ENCODE results near the gene ZBTB20. TPM values are rescaled to one million over a fixed set of nuclear protein-coding genes. Genes with fewer than 3 reads are reported as not detected.

Gene ZBTB20
- total and polyA plus RNA-seq, 2 of the 4 experiments (the other 2 are of a cell fraction) = 0.75 to 14.7 TPM

GRCh38 chr3:114336857-114337256, 810.2 kb downstream of the ZBTB20 start:
- POLR2A ChIA-PET (ENCODE audit: unreplicated experiment) = interaction anchor here (0.6 kb wide), 1 partner anchor 1804 kb away, joined by 3 read pairs; no protein-coding TSS in a partner anchor
- H3K14ac ChIP-seq (replicated peaks; ENCODE audit: low read depth, low read length) = no peak overlapping the region
- no peak overlapping the region for H4K5ac ChIP-seq (ENCODE audit: low read depth, low read length)
- H3K36me3 ChIP-seq (ENCODE audit: control insufficient read depth, insufficient read depth, low read length) = peaks cover 15% of the 10 kb centered on the region
- CTCF ChIA-PET = interaction anchor here (0.6 to 1.5 kb wide), 2 partner anchors 12 to 479 kb away, joined by 4 to 5 read pairs; no protein-coding TSS in a partner anchor
- no peak overlapping the region for H3K18ac ChIP-seq (ENCODE audit: low read depth, low read length)
- no TSS peak for BruUV-seq (replicated peaks)
- H2BK20ac ChIP-seq (ENCODE audit: low read depth, low read length) = no peak overlapping the region
- no peaks in the 10 kb centered on the region; a peak in 1 of 4 replicates for H3K79me1 ChIP-seq (ENCODE audit: low read depth in 1 of 2, low read length in 2 of 2)
- WGBS, 2 experiments (ENCODE audit: extremely low coverage in 2 of 2, insufficient read length in 1 of 2) = no CpG with 5 or more reads among the region's 3 CpGs
- H3K4me3 ChIP-seq (ENCODE audit: insufficient read depth, low read depth, low read length) = no peak overlapping the region
- dilution Hi-C loops (cut with HindIII; ENCODE audit: low sequenced_read_pairs, unreplicated experiment) = no loop called here
- no peak overlapping the region for H3K56ac ChIP-seq (ENCODE audit: extremely low read depth, insufficient read depth, low read length)
- DNase-seq = no peak
- no peak for TF ChIP-seq ELK1 (IDR thresholded peaks at IDR 0.05; ENCODE audit: borderline replicate concordance, low read depth, low read length)
- TF ChIP-seq CEBPB (IDR thresholded peaks at IDR 0.05; ENCODE audit: low read depth, low read length) = peak; percentile 73
- no peak for TF ChIP-seq BHLHE40 (IDR thresholded peaks at IDR 0.05; ENCODE audit: low read depth, low read length)
- TF ChIP-seq RFX5 (IDR thresholded peaks at IDR 0.05; ENCODE audit: low read depth, low read length) = no peak
- H4K20me1 ChIP-seq (ENCODE audit: insufficient read depth, low read length) = no peaks in the 10 kb centered on the region
- no peaks in the 10 kb centered on the region for H3K9me3 ChIP-seq (ENCODE audit: control insufficient read depth, insufficient read depth, low read length)
- no peaks in the 10 kb centered on the region for H3K9me1 ChIP-seq (ENCODE audit: insufficient read depth, low read length)
- H2BK15ac ChIP-seq (ENCODE audit: low read depth, low read length) = no peak overlapping the region
- no peak overlapping the region for H2AFZ ChIP-seq (replicated peaks; ENCODE audit: low read length, poor library complexity)
- H3K4me1 ChIP-seq (ENCODE audit: control insufficient read depth, insufficient read depth, low read length) = no peaks in the 10 kb centered on the region
- no peak overlapping the region for H4K91ac ChIP-seq (ENCODE audit: insufficient read depth, low read depth, low read length)
- H3K27me3 ChIP-seq (ENCODE audit: control insufficient read depth, insufficient read depth, low read length) = no peaks in the 10 kb centered on the region
- no peak overlapping the region for H2AK9ac ChIP-seq (replicated peaks; ENCODE audit: low read depth, low read length, poor library complexity)
- no peak overlapping the region for H4K8ac ChIP-seq (ENCODE audit: low read depth in 2 of 2, low read length in 2 of 2)
- intact Hi-C loops (cut with micrococcal nuclease) = loop anchor here (10.0 kb wide), 2 partner anchors 182 to 492 kb away; no protein-coding TSS in a partner anchor
- ATAC-seq (ENCODE audit: low read depth) = no peak
- no peak overlapping the region for H3K23ac ChIP-seq (ENCODE audit: low read depth, low read length)
- no peak overlapping the region for H3K4ac ChIP-seq (ENCODE audit: low read depth, low read length)
- H2BK5ac ChIP-seq (ENCODE audit: low read depth, low read length, poor library complexity, severe bottlenecking) = no peak overlapping the region
- no peak overlapping the region for H3K4me2 ChIP-seq (ENCODE audit: low read depth, low read length)
- no peak overlapping the region for H2BK120ac ChIP-seq (ENCODE audit: low read depth, low read length)
- in situ Hi-C loops (cut with MboI; ENCODE audit: low sequenced_read_pairs) = no loop called here
- no peak overlapping the region for H3K27ac ChIP-seq (ENCODE audit: insufficient read depth, low read length)
- H2AK5ac ChIP-seq (ENCODE audit: low read depth, low read length) = no peak overlapping the region
- H3K9ac ChIP-seq (ENCODE audit: low read depth, low read length) = no peak overlapping the region

Measured in IMR-90 (cell line).